GM19023 (cell line): Measurements from ENCODE around the gene ENO4.

Experiments used
- ATAC-seq: cut with Tn5 transposase; IDR thresholded peaks from one replicate; pipeline ENCODE4 v1.9.1; 2021; ENCODE audit warnings: mild to moderate bottlenecking, moderate library complexity; ENCODE audit not compliant: unreplicated experiment

Gene ENO4

DNA sequence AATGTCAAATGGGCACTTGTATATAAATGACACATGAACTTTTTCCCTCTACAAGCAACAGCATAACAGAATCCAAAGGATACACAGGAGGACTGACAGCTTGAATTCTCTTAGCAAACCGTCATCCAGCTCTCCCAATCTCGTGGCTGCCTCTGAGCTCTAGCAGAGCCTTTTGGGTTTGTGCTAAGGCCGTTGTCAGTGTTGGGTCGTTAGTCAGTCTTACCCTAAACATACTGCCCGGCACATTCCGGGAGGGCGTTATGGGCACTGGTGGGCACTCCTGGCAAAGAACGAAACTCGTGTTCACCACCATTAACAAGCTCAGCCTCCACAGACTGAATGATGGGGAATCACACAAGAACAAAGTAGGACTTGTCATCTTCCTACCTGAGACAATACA lies 19.6 kb upstream of the ENO4 start:
- no peak for ATAC-seq

DNA sequence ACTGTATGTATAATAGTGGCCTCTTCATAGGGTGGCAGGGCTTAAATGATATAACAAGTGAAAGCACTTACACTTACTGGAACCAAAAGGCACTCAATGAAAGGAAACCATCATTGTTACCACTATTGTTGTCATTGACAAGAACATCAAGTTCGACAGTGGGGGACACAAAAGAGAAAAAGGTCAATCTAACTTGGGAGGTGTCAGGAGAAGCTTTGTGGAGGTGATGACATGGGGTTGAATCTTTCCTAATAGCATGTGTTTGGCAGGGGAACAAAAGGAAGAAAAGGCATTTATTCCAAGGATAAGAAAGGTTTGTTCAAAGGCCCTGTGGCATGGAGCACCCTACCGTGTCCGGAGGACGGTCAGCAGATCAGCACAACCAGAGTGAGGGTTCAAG lies 18.2 kb upstream of the ENO4 start:
- no peak for ATAC-seq

DNA sequence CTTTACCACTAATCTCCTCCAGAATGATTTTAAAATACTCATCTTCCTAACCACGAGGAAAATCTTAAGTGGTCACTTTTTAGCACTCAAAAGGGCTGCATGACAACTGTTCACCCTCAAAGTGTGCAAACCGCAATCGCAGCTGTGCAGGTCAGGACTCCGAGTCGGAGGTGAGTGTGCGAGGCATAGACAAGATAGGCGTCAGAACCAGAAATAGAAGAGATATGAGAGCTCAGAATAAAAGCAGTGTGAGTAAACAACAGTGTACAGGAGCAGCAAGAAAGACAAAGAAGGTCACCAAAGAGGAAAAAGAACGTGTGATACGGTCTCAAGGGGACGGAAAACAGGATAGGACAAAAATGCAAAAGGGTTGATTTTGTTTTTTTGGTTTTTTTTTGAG lies 17.5 kb upstream of the ENO4 start:
- ATAC-seq: no peak

- no peak for ATAC-seq
These were observed 15.0 kb upstream of the ENO4 start for GRCh38 chr10:116833986-116834985.

- no peak for ATAC-seq
These were observed 13.6 kb upstream of the ENO4 start for GRCh38 chr10:116835658-116836057.

DNA sequence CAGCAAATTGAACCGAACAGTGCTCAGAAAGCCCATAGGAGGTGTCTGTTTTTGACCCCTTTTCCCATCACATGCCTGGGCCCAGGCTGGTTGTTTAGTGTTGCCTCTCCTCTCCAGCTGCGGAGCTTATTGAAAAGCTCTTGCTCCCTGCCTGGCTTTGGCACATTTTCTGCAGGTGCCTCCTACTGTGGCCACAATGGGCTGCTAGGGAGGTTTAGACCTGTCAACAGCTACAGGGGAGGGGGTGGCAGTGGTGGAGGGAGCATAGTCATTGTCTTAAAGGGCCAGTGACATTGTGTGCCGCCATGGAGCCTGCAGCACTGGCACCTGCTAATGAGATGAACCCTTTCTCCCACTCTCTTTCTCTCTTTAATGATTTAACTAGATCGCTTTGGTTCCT lies 13.2 kb upstream of the ENO4 start:
- no peak for ATAC-seq

DNA sequence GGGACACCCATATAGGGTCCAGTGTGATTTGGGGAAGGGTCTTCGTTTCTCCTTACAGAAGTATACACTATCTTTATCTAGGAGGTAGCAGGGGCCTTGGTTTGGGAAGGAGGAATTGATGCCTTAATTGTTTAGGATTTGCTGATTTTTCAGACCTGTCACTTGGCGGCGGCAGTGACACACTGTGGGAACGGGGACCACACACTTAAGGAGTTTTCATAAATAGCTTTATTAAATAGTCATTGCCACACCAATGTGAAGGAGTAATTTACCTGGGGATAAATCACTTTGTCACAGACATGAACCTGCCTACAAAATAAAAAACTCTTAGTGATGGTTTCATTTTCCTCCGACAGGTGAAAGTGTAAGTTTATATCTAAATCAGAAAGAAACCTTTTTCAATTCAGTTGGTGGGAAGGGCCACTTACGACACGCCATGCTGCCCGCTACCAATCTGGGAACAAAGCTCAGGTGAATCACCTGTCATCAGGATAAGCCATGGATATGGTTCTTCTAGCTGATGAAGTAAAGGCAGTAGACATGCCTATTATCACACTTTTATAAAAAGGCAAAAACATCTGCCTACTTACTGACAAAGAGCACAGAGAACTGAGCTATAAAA lies 12.3 kb upstream of the ENO4 start:
- no peak for ATAC-seq

- no peak for ATAC-seq
These were observed 11.1 kb upstream of the ENO4 start for GRCh38 chr10:116838143-116838725.

DNA sequence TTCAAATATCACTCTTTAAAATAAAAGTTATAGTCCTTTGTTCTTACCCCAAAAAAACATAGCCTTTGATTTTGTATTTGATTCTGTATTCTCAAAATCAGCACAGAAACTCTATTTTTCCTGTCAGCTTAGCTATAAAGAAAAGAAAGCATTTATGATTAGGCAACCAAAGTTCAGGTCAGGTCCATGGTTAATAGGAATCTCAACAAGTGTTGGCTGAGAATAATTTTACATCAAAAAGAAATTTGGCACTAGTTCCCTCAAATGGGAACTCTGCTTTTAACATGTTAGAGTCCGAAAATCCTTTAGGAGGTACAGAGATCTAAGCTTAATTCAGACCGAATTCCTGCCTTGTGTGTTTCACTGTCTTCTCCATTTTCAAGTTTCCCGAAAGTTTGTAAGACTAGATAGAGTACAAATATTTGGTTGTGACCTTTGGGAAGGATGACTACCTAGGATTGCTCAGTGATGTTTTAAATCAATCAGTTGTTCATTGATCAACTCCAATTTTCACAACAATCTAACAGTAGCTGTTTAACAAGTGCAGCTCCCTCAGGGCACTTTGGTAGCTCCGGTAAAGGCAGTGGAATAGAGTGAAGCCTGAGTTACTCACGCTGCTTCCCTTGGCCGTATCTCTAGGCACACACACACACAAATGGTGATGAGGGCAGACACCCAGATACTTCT lies 8.8 kb upstream of the ENO4 start:
- no peak for ATAC-seq

GRCh38 chr10:116845823-116846222 lies 3.5 kb upstream of the ENO4 start:
- no peak for ATAC-seq

DNA sequence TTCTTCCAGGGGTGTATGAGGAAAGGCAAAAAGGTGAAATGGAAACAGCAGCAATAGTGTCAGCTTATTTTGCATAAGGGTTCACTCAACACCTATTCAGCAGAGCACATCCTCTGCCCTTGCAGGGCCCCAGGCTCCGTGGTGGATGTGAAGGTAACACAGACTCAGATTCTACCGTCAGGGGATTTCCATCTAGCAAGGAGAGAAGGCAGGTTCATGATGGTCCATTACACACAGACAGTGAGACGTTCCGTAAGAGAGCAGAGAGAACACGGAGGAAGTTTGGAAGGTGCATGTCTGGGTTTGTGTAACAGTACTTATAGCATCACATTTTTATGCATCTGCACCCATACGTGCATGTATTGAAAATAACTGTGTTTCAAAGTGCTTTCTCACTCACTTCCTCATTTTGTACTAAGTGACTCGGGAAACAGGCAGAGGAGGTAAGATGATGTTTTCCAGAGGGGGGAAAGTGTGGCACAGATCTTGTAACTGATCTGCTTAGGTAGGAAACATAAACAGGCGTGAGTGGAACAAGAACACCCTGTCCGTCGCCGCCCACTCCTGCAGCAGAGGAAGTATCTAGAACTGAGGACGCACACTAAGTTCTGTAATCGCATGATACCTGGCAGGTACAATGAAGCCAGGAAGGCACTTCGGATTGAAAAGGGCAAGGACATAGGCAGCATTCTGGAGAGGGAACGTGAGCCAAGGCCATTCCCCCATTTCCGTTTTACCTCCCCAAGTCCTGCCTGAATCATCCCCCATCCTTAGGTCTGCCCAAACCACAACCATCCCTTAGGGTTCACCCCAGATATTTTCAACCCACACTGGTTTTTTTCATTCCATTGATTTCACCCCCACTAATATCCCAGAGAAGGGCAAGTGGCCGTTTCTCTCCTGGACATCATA lies 1.0 kb upstream of the ENO4 start:
- ATAC-seq: peak; percentile 75

DNA sequence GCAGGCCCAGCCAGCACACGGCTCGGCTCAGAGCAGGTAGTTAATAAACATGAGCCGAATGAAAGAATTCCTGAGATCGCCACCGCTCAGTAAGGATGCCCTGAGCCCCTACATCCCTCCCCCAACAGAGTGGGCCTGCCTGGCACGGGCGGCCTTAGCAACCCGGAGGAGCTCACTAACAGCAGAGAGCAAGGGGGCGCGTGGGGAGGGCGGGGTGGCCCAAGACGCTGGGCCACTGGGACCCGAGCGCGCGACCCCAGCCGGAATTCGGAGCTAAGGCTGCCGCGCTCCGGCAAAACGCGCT lies 403 bp upstream of the ENO4 start:
- ATAC-seq: no peak

DNA sequence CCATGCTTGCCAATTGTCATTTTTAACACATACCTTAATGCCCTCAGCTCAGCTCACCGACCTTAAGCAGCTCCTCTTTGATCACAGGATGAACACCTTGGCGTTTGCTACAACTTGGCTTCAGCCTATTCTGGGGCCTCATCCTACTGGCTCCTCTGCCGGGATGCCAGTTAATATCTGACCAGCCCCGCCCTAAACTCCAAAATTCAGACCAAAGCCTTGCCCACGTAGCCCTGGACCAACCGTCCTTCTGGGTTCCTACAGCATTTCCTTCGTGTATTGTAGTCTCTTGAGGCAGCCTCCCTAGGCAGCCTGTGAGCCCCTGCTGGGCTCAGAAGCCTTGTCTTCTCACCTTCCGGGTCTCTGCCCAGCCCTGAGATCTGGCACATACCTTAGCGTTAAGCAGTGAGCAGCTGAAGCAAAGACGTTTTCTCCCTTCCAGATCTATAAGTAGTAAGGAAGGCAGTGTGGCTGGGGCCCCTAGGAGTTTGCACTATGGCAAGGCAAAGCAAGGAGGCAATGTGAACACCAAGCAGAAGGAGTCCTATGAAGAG lies 836 bp downstream of the ENO4 start:
- ATAC-seq: no peak

DNA sequence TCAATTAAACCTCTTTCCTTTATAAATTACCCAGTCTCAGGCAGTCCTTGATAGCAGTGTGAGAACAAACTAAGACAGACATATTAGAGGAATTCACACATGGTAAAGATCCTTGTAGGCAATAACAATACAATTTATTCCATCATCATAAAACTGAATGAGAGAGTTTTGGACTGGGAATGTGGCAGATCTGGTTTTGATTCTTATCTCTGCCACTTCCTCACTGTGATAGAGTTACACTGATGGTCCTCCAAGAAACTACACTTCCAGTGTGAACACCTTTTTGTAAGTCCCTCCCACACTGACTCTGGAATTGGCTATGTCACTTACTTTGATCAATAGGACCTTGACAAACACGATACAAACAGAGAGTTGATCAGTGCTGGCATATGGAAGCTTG lies 2.9 kb downstream of the ENO4 start:
- ATAC-seq: no peak

GRCh38 chr10:116853287-116853686 lies 4.0 kb downstream of the ENO4 start:
- ATAC-seq: no peak

DNA sequence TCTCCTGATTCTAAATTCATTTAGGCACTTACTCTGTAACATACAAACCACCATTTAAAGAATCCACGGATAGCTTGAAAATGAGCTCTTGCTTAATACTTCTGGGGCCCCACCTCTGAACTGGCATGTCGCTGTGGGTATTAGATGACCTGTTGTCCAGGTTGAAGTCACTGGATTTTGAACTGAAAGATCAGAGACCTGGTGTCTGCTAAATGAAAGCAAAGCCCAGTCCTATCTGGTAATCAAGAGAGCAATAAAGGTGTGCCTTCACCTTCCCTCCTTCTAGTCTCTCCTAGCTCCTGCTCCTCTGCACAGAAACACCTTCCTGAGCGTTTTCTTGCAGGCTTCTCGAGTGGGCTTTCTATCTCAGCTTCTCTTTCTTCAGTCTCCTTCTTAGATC lies 4.4 kb downstream of the ENO4 start:
- ATAC-seq: no peak

GRCh38 chr10:116857156-116857555 lies 7.9 kb downstream of the ENO4 start:
- ATAC-seq: no peak

GRCh38 chr10:116861796-116862195 lies 12.5 kb downstream of the ENO4 start:
- ATAC-seq: no peak

- ATAC-seq: no peak
These were observed 15.1 kb downstream of the ENO4 start for GRCh38 chr10:116864436-116864835.

GRCh38 chr10:116866066-116866465 lies 16.8 kb downstream of the ENO4 start:
- no peak for ATAC-seq
